ENCODE data around the gene MSLN. TPM values are rescaled to one million over a fixed set of nuclear protein-coding genes. Genes with fewer than 3 reads are reported as not detected.
"Not testable (repeated sequence)": the region's sequence is repeated elsewhere in the genome, so short reads cannot be mapped to it uniquely, and the experiment has no call there.

The MSLN gene
- total RNA-seq, result 1 to 10 TPM in 1 of 4 donors, not detected in 3; 1.5 TPM

GRCh38 chr16:760545-761343 lies at the start of gene MSLN:
Gene MSLN, plus strand, starts transcription at chr16:760734. Its CDS starts 1,947 bp downstream, at chr16:762681.
- Histone ChIP-seq H3K36me3 (no peaks in the 10 kb centered on the region), H3K9me3 (peaks cover 0 to 8% (median 0%) of the 10 kb centered on the region in 4 donors), H3K4me1 (no peaks in the 10 kb centered on the region), H3K27me3 (peaks cover 0 to 14% of the 10 kb centered on the region in 2 donors), H3K27ac (no peak within 1 kb of the TSS), H3K4me3 (no peak within 1 kb of the TSS)
- 61 to 71% methylated on average over 31 to 32 of the region's 37 CpGs for WGBS, 2 donors
- DNase-seq (ENCODE audit: low spot score in 2 of 2), result no peak
- TF ChIP-seq CTCF (IDR thresholded peaks at IDR 0.05) (no peak), POLR2A (IDR thresholded peaks at IDR 0.05) (no peak), EP300 (IDR thresholded peaks at IDR 0.05) (no peak)

DNA sequence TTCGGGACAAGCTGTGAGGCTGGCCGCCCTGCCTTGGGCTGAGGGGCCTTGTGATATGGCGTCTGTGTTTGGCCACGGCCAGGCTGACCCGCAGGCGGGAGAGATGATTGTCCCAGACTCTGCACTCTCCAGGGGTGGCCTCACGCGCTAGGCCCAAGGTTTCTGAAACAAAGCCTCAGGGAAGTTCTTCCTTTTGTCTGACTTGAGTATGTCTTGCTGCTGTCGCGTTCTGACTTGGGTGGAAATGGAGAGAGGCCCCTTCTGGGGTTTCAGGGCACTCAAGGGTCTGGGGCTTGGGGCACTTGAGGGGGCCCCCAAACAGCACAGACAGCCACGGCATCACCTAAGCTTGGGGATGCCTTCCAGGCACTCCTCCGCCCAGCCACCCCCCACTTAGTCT lies 49.5 kb upstream of the MSLN start:
- Histone ChIP-seq H3K36me3 (no peaks in the 10 kb centered on the region), H3K27ac (no peak overlapping the region), H3K27me3 (peaks cover 2 to 55% of the 10 kb centered on the region in 2 donors), H3K4me3 (no peak overlapping the region), H3K9me3 (no peaks in the 10 kb centered on the region), H3K4me1 (peaks cover 0 to 52% (median 16%) of the 10 kb centered on the region in 4 donors)
- TF ChIP-seq POLR2A (IDR thresholded peaks at IDR 0.05) (no peak), CTCF (IDR thresholded peaks at IDR 0.05) (no peak), EP300 (IDR thresholded peaks at IDR 0.05) (no peak)
- no peak for DNase-seq (ENCODE audit: low spot score in 2 of 2)
- WGBS, 2 donors, result 73% methylated on average over 12 of the region's 12 CpGs

DNA sequence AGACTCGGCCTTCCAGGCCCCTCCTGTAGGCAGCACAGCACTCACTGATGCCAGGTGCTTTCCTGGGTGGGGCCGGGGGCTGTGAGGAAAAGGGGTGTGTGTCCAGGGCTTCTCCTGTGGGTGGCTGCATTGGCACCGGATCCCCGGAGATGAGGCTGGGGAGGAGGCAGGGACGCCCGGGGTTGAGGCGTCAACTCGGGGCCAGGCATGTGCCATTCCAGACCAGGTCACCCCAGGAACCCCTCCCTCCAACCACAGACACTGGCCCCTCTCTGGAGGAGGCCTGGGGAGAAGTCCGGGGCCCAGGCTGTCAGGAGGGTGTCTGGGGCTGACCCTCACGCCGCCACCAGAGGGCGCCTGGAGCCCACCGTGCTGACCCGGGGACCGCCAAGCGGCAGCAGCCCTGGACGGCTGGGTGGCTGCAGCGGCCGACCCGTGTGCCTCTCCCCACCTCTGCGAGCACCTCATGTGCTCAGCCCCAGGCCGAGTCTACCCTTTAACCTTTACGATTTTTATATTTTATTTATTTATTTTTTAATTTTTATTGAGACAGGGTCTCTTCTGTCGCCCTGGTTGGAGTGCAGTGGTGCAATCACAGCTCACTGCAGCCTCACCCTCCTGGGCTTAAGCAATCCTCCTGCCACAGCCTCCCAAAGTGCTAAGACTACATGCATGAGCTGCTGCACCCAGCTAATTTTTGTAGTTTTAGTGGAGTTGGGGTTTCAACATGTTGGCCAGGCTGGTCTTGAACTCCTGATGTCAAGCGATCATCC lies 48.8 kb upstream of the MSLN start:
- no peak overlapping the region for H3K4me3 ChIP-seq
- DNase-seq (ENCODE audit: low spot score in 2 of 2), result peak in 1 of 2 donors; percentile 55
- no peaks in the 10 kb centered on the region for H3K9me3 ChIP-seq
- no peak overlapping the region for H3K27ac ChIP-seq
- peaks cover 2 to 48% of the 10 kb centered on the region in 2 donors for H3K27me3 ChIP-seq
- no peaks in the 10 kb centered on the region for H3K36me3 ChIP-seq
- H3K4me1 ChIP-seq, result peaks cover 0 to 52% (median 19%) of the 10 kb centered on the region in 4 donors
- WGBS, 2 donors, result 12 to 14% methylated on average over 24 to 25 of the region's 25 CpGs
- no peak for TF ChIP-seq EP300 (IDR thresholded peaks at IDR 0.05)
- TF ChIP-seq CTCF (IDR thresholded peaks at IDR 0.05), result peak; percentile 90 to 95 (median 94)

GRCh38 chr16:712740-713250 lies 47.7 kb upstream of the MSLN start:
- not testable (repeated sequence) for H3K36me3 ChIP-seq; H3K9me3 ChIP-seq; H3K4me3 ChIP-seq; DNase-seq (ENCODE audit: low spot score in 2 of 2); H3K27ac ChIP-seq
- H3K27me3 ChIP-seq, result peaks cover under 1 to 39% of the 10 kb centered on the region in 2 donors
- peak in 3 of 5 experiments; percentile 18 to 40 (median 31) for TF ChIP-seq CTCF (IDR thresholded peaks at IDR 0.05)
- WGBS, 2 donors, result 55 to 58% methylated on average over 13 of the region's 13 CpGs
- peaks cover 0 to 55% (median 25%) of the 10 kb centered on the region in 4 donors for H3K4me1 ChIP-seq

Measured in tibial nerve (tissue), 4 donors.